Stimulated activated CD4-positive, alpha-beta T cell treated with anti-CD3 and anti-CD28 coated beads, Interleukin-2, amount 100 ng/mL, for 24 hours (primary cell): ENCODE results near the gene NR0B1.
A peak's percentile ranks its signal among the peaks of the same experiment; 100 is the strongest.

ENCODE experiments used
- DNase-seq, 2 donors: peaks; one replicate each; pipeline ENCODE4 v3.0.0-alpha.2; 2020

The NR0B1 gene

GRCh38 chrX:30309139-30309571 is at the start of gene NR0B1:
Gene NR0B1, minus strand, starts transcription at chrX:30309390. Its CDS starts 27 bp downstream, at chrX:30309363.
- DNase-seq, result no peak

DNA sequence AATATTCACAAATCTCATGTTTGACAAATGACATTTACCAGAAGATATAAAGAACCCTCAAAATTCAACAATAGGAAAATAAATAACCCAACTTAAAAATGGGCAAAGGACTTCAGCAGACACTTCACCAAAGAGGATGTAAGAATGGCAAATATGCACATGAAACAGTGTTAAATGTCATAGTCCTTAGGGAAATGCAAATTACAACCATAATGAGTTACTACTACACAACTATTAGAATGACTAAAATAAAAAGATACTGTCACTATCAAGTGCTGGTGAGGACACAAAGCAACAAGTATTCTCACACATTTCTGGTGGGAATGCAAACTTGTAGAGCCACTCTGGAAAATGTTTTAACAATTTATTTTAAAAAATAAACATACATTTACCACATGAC is 40.8 kb upstream of the NR0B1 start:
- DNase-seq, result no peak

DNA sequence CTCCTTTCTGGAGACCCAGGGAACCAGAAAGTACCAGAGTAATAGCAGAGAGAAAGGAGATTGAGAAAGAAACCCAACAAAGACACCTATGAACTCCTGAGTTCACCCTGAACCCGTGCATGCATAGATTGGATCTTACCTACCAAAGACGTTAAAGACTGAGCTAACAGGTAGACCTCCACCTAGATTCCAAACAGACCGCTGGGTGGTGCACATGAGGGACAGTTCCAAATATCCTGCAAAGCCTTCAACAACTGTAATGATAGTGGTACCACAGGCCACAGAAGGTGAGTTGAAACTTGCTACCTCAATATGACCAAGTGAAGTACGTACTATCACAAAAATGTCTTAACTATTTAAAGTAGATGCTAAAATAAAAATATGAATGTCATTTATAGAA is 34.0 kb upstream of the NR0B1 start:
- no peak for DNase-seq

DNA sequence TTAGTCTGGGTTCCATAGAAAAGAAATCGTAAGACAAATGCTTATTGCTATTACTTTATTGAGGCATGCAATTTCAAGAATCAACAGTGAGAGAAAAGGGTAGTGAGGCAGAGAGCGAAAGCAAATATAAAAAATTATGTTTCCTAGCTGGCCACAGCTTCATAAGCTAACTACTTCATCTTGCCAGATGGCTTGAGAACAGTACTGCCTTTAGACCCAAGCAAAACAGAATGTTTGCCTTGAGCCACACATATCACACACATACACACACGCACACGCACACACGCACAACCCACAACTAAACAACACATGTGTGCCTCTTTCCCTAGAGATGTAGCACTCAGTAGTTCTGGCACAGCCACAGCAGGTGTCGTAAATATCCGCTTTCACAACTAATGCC is 31.6 kb upstream of the NR0B1 start:
- DNase-seq, result no peak

- DNase-seq, result no peak
These were observed 18.6 kb upstream of the NR0B1 start for GRCh38 chrX:30327762-30328161.

GRCh38 chrX:30317308-30317707 is 8.1 kb upstream of the NR0B1 start:
- no peak for DNase-seq

GRCh38 chrX:30313322-30313721 is 4.1 kb upstream of the NR0B1 start:
- DNase-seq, result no peak

DNA sequence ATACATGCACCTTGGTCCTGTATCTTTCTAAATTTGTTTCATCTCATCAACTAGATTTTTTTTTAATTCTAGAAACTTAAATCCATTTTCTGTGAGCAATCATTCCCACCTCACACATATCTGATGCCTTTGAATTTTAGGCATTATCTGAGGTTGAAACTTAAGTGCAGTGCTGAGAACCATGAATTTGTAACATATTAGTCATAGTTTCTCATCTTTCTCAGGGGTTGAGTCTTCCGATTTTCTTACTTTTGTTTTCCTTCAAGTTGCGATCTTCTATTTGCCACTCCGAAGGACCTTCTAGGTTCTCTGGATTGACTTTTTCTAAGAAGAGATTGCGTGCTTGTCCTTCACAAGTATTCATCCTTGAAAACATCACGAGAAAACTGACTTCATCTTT is 3.7 kb upstream of the NR0B1 start:
- no peak for DNase-seq

GRCh38 chrX:30310429-30311206 is 1.4 kb upstream of the NR0B1 start:
- no peak for DNase-seq

GRCh38 chrX:30308263-30309138 is 689 bp downstream of the NR0B1 start:
- peak in 1 of 2 donors; percentile 25 for DNase-seq

GRCh38 chrX:30307466-30307865 is 1.7 kb downstream of the NR0B1 start:
- no peak for DNase-seq

DNA sequence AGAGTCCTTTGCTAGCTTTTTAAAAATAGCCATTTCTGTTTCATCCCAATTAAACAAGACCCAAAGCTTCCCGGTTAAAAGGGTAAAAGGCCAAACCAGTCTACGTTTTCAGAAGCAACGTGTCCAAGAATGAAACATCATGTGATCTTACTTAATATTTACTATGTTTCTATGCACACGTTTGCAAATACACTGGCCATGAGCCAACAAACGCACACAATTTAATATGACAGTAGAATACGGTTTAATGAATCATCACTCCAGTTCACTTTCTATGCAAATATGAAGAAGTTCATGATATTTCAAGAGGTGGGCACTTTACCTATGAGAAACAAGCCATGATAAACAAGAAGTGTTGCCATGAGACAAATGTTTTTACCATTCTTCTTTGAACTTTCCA is 4.3 kb downstream of the NR0B1 start:
- DNase-seq, result no peak

DNA sequence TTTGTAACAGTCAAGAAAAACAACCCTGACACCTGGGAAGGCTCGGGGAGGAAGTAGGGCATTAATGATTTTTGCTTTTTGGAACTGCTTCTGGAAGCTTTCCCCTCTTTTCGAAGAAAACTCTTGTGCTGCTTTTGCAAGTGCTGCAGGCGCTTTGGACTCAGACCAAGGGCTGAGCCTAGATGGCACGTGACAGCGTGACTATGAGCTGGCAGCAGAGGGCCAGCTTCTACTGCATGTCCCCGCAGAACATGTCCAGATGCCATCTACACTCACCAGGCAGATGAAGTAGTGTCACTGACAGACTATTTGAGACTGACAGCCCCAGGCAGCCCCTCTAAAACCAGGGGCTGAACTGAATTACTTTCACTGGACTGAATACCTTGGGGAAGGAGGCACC is 6.2 kb downstream of the NR0B1 start:
- DNase-seq, result no peak

DNA sequence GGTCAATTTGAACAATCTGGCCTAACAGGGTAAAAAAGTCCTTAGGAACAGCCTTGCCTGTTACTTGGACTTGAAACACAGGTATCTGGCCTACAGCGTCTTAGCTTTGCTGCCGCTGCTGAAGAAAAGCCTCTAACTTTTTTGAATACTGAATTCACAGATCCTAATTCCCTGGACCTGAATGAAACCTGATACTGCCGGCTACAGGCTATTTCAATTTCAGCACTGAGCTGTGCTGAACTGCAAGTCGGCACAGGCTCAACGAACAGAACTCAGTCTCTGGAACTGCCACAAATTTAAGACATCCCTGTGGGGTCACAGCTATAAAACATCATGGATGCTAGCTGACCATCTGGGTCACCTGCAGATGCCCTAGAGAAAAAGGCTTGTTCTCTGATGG is 7.2 kb downstream of the NR0B1 start:
- no peak for DNase-seq

DNA sequence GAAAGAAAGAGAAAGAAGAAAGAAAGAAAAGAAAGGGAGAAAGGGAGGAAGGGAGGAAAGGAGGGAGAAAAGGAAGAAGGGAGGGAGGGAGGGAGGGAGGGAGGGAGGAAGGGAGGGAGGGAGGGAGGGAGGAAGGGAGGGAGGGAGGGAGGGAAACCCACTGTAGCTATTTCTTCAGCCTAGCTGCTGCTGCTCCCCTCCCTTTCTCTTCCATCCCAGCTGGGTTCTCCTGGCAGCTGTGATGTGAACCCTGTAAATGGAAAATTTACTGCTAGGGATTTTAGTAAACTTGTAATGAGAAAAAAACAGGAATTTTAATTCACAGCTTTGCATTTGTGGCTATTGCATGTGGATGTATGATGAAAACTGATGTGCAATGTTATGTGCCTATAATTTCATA is 8.0 kb downstream of the NR0B1 start:
- DNase-seq, result no peak

- no peak for DNase-seq
These were observed 12.6 kb downstream of the NR0B1 start for GRCh38 chrX:30296408-30297254.

DNA sequence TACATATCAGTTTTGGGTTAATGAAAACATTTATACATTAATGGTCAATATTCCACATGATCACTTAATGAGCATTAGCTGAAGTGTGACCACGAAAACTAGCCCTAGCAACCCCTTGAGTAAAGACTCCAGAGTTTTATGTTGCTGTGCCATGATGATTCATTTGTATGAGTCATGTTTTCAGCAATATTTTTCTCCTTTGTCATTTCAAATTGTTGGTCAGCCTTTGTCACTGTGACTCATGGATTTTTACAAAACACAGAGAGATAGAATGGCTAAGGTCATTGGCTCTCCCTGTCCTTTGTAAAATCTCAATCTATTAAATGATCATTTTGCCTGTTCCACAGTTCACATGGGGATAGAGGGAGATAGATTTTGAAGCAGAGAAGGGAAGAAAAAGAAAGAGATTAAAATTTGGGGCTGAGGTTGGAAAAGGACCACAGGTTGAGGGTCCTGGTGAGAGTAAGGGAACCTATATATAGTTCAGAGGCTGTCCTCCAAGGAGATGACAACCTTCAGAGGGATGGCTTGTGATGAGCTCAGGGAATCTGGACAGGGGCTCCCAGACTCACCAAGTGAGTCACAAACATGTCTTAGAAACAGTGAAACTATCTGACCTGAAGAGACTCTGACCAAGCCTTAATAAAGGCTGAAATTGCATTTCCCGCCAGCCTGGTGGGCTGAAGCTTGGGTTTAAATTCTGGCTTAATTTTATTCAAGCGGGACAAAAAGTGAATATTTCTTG is 25.6 kb downstream of the NR0B1 start:
- DNase-seq, result no peak

DNA sequence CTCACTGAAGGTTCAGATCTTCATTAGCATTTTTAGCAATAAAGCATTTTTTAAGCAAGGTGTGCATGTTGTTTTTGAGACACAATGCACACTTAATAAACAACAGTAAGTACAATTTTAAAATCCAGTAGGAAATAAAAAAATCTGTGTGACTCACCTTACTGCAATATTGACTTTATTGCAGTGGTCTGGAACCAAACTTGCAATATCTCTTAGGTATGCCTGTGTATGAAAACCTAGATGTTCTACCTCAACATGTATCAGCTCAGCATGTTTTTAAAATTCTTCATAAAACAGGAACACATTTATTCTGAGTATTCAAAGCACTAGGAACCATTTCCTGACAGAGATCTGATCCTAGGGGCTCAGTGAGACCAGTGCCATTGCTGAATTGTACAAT is 26.7 kb downstream of the NR0B1 start:
- DNase-seq, result no peak

DNA sequence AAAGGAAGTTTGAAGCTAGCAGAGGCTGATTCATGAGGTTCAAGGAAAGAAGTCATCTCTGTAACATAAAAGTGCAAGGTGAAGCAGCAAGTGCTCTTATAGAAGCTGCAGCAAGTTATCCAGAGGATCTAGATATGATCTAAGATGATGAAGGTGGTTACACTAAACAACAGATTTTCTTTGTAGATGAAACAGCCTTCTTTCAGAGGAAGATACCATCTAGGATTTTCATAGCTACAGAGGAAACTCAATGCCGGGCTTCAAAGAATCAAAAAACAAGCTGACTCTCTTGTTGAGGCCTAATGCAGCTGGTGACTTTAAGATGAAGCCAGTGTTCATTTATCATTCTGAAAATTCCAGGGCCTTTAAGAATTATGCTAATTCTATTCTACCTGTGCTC is 28.8 kb downstream of the NR0B1 start:
- DNase-seq, result no peak

- no peak for DNase-seq
These were observed 30.8 kb downstream of the NR0B1 start for GRCh38 chrX:30278365-30278764.

GRCh38 chrX:30275498-30275897 is 33.7 kb downstream of the NR0B1 start:
- no peak for DNase-seq

DNA sequence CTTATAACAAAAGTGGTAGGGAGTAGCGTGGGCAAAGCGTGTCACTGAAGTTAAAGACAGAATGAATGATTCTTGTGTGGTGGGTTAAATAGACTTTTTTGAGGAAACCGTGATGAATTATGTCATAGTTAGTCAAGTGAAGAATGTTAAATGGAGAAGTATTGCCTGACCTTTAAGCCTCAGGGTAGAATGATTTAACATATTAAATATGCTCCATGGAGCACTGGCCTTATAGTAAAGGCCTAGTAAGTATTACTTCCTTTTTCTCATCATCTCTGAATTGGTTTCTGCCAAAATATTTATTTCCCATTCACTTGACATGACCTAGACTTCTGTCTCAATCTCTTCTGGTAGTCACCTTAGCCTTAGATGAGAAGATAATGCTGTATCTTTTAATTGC is 38.6 kb downstream of the NR0B1 start:
- no peak for DNase-seq

- no peak for DNase-seq
These were observed 46.4 kb downstream of the NR0B1 start for GRCh38 chrX:30262763-30263162.
